Heart right ventricle (tissue), 16 donors: ENCODE data around the gene SH3TC1. TPM values are rescaled to one million over a fixed set of nuclear protein-coding genes. Genes with fewer than 3 reads are reported as not detected.

ENCODE experiments used
- ATAC-seq, 8 donors: fragments of 200-7000 bp; cut with Tn5 transposase; one replicate each; pipeline ENCODE4 v1.9.1; 2020; ENCODE audit warnings: mild to moderate bottlenecking in 8 of 8, moderate library complexity in 8 of 8, moderate number of reproducible peaks in 1 of 8
- DNase-seq, 2 donors: peaks; one replicate each; pipeline ENCODE4 v3.0.0-alpha.2; 2020
- H3K27ac ChIP-seq, 10 donors: fragments of 200-600 bp; sonication (generic) in 2 of 10; one replicate each; pipeline versions ENCODE4 v1.5.0 to v1.8.0; 2020 to 2022; ENCODE audit warnings: mild to moderate bottlenecking in 3 of 10
- H3K27me3 ChIP-seq, 7 donors: fragments of 200-600 bp; one replicate each; pipeline ENCODE4 v1.8.0; 2021 to 2022; ENCODE audit warnings: mild to moderate bottlenecking in 2 of 7
- H3K36me3 ChIP-seq, 9 donors: fragments of 200-600 bp; sonication (generic) in 1 of 9; one replicate each; pipeline versions ENCODE4 v1.5.0 to v1.8.0; 2020 to 2022; ENCODE audit warnings: mild to moderate bottlenecking in 2 of 9
- H3K4me1 ChIP-seq, 9 donors: fragments of 200-600 bp; sonication (generic) in 1 of 9; one replicate each; pipeline versions ENCODE4 v1.5.0 to v1.8.0; 2020 to 2022; ENCODE audit warnings: mild to moderate bottlenecking in 4 of 9
- H3K4me3 ChIP-seq, 10 donors: fragments of 200-600 bp; sonication (generic) in 2 of 10; one replicate each; pipeline versions ENCODE4 v1.5.0 to v1.8.0; 2020 to 2022; ENCODE audit warnings: mild to moderate bottlenecking in 7 of 10, moderate library complexity in 2 of 10
- H3K9me3 ChIP-seq, 11 donors: fragments of 200-600 bp in 10 of 11; sonication (generic) in 2 of 11; one replicate each; pipeline versions ENCODE4 v1.5.0 to v1.8.0; 2013 to 2022; ENCODE audit warnings: mild to moderate bottlenecking in 2 of 11, control low read depth in 1 of 11, moderate library complexity in 1 of 11
- WGBS, 2 donors: extraction: QIAGEN DNeasy Blood & Tissue Kit; methylation state at CpG; one replicate each; pipeline ENCODE4 v1.1.7; 2013; ENCODE audit warnings: inconsistent platforms in 1 of 2; 5-methylcytosine and 5-hydroxymethylcytosine counted together
- intact Hi-C, 10 donors: fragments of 100-400 bp; cut with DNase I; formaldehyde crosslinking; loops; one replicate each; pipeline versions ENCODE4 v1.11.1 to v1.14.2; 2022
- polyA plus RNA-seq, 2 donors: library from polyadenylated mRNA; stranded (reverse); fragments of 200-250 nt; gene quantifications; one replicate each; pipeline ENCODE4 v1.2.3, GENCODE V29; 2013
- total RNA-seq, 10 donors: library from RNA; stranded (reverse); fragmentation: NEBNext Ultra II Directional in 3 of 10; extraction: Animal tissue kit (Norgen Biotek cat#: 25700) in 3 of 10; gene quantifications; one replicate each; pipeline versions ENCODE4 v1.2.1 to v1.2.4, GENCODE V29; 2021 to 2023
- TF ChIP-seq, protein P1 (sequence below), 9 donors: fragments of 200-600 bp; sonication (generic) in 2 of 9; IDR thresholded peaks; one replicate each; pipeline versions ENCODE4 v1.5.0 to v1.8.0; 2021 to 2022; ENCODE audit warnings: antibody characterized with exemption in 9 of 9, mild to moderate bottlenecking in 5 of 9, moderate library complexity in 1 of 9
- donor health status: Arrhythmogenic right ventricular cardiomyopathy.
- donor health status: ischemic (EF 13 %, LVEDD 7.1; RV severe dilation, severe dysfunction).
- donor health status: healthy with polysubstance abuse.
- donor health status: DM: no; HTN: yes; CAD: no.
- donor health status: DM: no; HTN: no; CAD: no.
- donor health status: ischemic (EF 25% LVEDD 6.9; RV normal size, moderate dysfunction).
- donor health status: ischemic (EF 25% LVEDD 5.7; RV mildly dilated, moderate dysfunction).
- donor health status: healthy.
- donor health status: DM: yes; HTN: yes; CAD: no.
- donor health status: Ischemic cardiomyopathy.
- donor health status: ischemic (EF 35%, LVEDD 5.7; RV mildly dilated, moderate dysfunction).
- donor health status: nonischemic (EF 11% LVEDD 7.7; RV severe dilation, severe dysfunction).
- donor health status: DM: yes; HTN: yes; CAD: no.
- donor health status: PGD.
- donor health status: ischemic (EF 29% LVEDD 5.4; RV normal size, mild dysfunction).
- donor health status: nonischemic (EF 23%, LVEDD 6.1; RV moderate dilation, normal function).

Gene SH3TC1
- total and polyA plus RNA-seq, 12 donors: 7.4 to 22.8 (median 11.2) TPM

DNA sequence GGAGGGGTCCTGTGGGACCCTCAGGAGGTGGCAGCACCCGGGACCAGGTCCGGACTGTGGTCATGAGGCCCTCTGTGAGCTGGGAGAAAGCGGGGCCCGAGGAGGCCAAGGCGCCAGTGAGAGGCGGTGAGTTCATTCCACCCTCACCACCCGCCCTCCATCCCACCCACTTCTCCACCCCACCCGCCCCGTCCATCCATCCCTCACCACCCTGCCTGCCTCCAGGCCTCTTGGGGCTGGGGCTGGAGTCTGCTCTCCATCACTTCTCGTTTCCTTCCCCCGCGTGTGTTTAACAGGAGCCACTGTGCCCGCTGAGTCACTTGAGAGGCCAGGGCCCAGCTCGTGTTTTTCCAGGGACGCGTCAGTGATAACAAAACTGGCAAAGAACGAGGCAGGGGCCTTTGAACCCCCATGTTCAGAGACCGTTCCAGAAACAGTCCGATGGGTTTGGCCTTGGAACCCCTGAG, 6.2 kb downstream of the SH3TC1 start:
- Histone ChIP-seq H3K27ac (no peak overlapping the region), H3K36me3 (peaks cover 0 to 41% (median 0%) of the 10 kb centered on the region in 9 donors), H3K4me3 (no peak overlapping the region), H3K27me3 (no peaks in the 10 kb centered on the region), H3K9me3 (no peaks in the 10 kb centered on the region), H3K4me1 (peaks cover 10 to 69% (median 19%) of the 10 kb centered on the region in 9 donors)
- DNase-seq: no peak
- TF ChIP-seq, protein P1, sequence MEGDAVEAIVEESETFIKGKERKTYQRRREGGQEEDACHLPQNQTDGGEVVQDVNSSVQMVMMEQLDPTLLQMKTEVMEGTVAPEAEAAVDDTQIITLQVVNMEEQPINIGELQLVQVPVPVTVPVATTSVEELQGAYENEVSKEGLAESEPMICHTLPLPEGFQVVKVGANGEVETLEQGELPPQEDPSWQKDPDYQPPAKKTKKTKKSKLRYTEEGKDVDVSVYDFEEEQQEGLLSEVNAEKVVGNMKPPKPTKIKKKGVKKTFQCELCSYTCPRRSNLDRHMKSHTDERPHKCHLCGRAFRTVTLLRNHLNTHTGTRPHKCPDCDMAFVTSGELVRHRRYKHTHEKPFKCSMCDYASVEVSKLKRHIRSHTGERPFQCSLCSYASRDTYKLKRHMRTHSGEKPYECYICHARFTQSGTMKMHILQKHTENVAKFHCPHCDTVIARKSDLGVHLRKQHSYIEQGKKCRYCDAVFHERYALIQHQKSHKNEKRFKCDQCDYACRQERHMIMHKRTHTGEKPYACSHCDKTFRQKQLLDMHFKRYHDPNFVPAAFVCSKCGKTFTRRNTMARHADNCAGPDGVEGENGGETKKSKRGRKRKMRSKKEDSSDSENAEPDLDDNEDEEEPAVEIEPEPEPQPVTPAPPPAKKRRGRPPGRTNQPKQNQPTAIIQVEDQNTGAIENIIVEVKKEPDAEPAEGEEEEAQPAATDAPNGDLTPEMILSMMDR (IDR thresholded peaks at IDR 0.05): no peak
- WGBS, 2 donors: 78 to 81% methylated on average over 19 of the region's 19 CpGs
- intact Hi-C loops: no loop called here
- no peak for ATAC-seq

DNA sequence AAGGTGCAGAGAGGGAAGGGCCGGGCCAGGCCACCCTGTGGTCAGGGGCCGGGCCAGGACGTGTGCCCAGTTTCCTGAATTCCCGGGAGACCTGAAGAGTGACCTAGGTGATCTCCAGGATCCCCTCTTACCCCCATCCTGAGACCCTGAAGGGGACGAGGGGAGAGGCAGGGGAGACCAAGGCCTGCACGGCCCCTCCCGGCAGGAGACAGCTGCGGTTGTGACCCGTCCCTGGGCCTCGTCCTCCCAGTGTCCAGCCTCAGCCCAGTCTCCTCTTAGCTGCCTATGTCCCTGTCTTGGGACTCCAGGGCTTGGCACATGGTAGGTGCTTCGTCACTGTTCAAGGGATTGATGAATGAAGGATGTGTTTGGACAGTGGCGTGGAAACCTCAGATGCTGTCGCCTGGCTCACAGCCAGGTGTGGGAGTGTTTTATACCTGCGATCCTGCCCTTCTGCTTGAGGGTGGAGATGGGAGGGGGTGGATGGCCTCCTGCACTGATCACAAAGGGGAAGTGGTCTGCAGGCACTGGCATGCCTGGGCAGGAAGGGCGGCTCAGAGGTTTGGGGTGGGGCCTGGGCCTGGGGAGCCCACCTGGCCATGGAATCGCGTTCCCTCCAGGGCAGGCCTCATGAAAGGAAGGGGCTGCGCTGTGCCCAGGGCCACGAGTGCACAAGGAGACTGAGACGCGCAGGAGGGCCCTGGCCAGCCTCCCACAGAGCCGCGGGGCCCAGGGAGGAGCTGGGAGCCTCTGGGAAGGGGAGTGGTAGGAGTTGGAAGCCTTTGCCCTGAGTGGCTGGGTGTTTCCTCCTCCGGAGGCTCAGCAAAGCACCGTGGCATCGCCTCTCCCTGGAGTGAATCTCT, 6.9 kb downstream of the SH3TC1 start:
- H3K4me3 ChIP-seq: no peak overlapping the region
- H3K27ac ChIP-seq: no peak overlapping the region
- peaks cover 0 to 41% (median 0%) of the 10 kb centered on the region in 9 donors for H3K36me3 ChIP-seq
- ATAC-seq: no peak
- no peaks in the 10 kb centered on the region for H3K9me3 ChIP-seq
- intact Hi-C loops: no loop called here
- TF ChIP-seq, protein P1 (IDR thresholded peaks at IDR 0.05): no peak
- H3K4me1 ChIP-seq: peaks cover 4 to 66% (median 12%) of the 10 kb centered on the region in 9 donors
- DNase-seq: no peak
- 74 to 82% methylated on average over 26 of the region's 26 CpGs for WGBS, 2 donors
- no peaks in the 10 kb centered on the region for H3K27me3 ChIP-seq

DNA sequence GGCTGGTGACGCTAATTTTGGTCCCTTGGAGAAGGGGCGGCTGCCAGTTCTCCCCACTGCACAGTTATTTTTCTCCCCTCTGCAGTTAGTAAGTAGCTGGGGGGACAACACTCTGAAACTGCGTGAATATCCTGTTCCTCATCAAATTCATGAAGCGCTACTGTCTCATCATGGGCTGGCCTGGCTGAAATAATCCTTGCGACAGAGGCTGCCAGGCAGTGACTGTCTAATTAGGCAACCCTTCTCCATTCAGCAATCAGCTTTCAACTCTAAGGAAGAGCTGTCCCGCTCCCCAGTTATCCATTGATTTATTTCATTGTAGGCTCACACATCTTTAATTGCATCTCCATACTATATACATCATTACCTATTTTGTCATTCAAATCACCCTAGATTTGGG, 8.2 kb downstream of the SH3TC1 start:
- H3K27ac ChIP-seq: no peak overlapping the region
- H3K4me3 ChIP-seq: no peak overlapping the region
- 91 to 93% methylated on average over 6 of the region's 6 CpGs for WGBS, 2 donors
- peaks cover 0 to 45% (median 0%) of the 10 kb centered on the region in 9 donors for H3K36me3 ChIP-seq
- TF ChIP-seq, protein P1 (IDR thresholded peaks at IDR 0.05): no peak
- no peaks in the 10 kb centered on the region for H3K27me3 ChIP-seq
- DNase-seq (no peak), ATAC-seq (no peak)
- intact Hi-C loops: no loop called here
- peaks cover 0 to 53% (median 0%) of the 10 kb centered on the region in 9 donors for H3K4me1 ChIP-seq
- H3K9me3 ChIP-seq: no peaks in the 10 kb centered on the region

DNA sequence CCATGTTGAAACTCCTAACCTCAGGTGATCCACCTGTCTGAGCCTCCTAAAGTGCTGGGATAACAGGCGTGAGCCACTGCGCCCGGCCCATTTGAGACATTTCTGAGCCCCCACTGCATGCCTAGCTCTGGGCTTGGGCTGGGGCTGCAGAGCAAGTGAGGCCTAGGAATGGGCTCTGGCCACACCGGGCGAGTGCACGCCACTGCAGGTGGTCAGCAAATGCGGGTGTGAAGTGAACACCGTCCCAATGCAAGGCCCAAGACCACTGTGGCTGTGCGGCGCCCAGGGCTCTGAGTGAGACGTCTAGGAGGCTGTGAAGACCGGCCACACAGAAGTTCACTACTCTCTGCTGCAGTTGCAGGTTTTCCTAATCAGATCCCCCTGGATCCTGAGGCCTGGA, 9.5 kb downstream of the SH3TC1 start:
- DNase-seq: no peak
- TF ChIP-seq, protein P1 (IDR thresholded peaks at IDR 0.05): no peak
- Histone ChIP-seq H3K4me1 (peaks cover 0 to 43% (median 0%) of the 10 kb centered on the region in 9 donors), H3K36me3 (peaks cover 0 to 57% (median 0%) of the 10 kb centered on the region in 9 donors), H3K27ac (no peak overlapping the region), H3K4me3 (no peak overlapping the region), H3K27me3 (no peaks in the 10 kb centered on the region), H3K9me3 (no peaks in the 10 kb centered on the region)
- ATAC-seq: no peak
- WGBS, 2 donors: 97 to 99% methylated on average over 12 of the region's 12 CpGs
- intact Hi-C loops: no loop called here
